WTC11 (cell line): Measurements from ENCODE around the gene KRTAP10-4. TPM values are rescaled to one million over a fixed set of nuclear protein-coding genes. Genes with fewer than 3 reads are reported as not detected.

ENCODE experiments used
- ATAC-seq: fragments of 200-7000 bp; cut with Tn5 transposase; 2 replicates; pipeline ENCODE4 v1.10.0; 2021; ENCODE audit warnings: mild to moderate bottlenecking, moderate library complexity
- CTCF ChIA-PET: fragments of 300-600 bp; sonication (Branson Sonifier 250); formaldehyde crosslinking; loops from one replicate; lab custom pipeline; 2021; ENCODE audit warnings: antibody characterized with exemption; lab: Charles Lee
- POLR2A ChIA-PET: fragments of 350-600 bp; sonication (Branson Sonifier 250); formaldehyde crosslinking; loops from one replicate; lab custom pipeline; 2021; ENCODE audit warnings: antibody characterized with exemption; lab: Charles Lee
- DNase-seq: peaks from one replicate; pipeline ENCODE4 v3.0.0; 2021; ENCODE audit warnings: low spot score
- H3K27ac Mint-ChIP-seq: 2 replicates; pipeline ENCODE4 v1.8.0; 2021; ENCODE audit warnings: mixed read lengths
- H3K27me3 Mint-ChIP-seq: 2 replicates; pipeline ENCODE4 v1.8.0; 2021; ENCODE audit warnings: low read depth, mild to moderate bottlenecking, moderate library complexity, mixed read lengths
- H3K36me3 Mint-ChIP-seq: 2 replicates; pipeline ENCODE4 v1.8.0; 2021; ENCODE audit warnings: mixed read lengths
- H3K4me1 Mint-ChIP-seq: 2 replicates; pipeline ENCODE4 v1.8.0; 2022; ENCODE audit warnings: mixed read lengths
- H3K4me3 Mint-ChIP-seq: 2 replicates; pipeline ENCODE4 v1.8.0; 2021; ENCODE audit warnings: mild to moderate bottlenecking, moderate library complexity, mixed read lengths
- H3K9me3 Mint-ChIP-seq: 2 replicates; pipeline ENCODE4 v1.8.0; 2021; ENCODE audit warnings: mixed read lengths
- ATF1 ChIP-seq: sonication (generic); formaldehyde crosslinking; IDR thresholded peaks from 2 replicates; pipeline ENCODE4 v1.8.1; 2023; ENCODE audit warnings: mild to moderate bottlenecking, moderate library complexity, missing genetic modification reagents
- CBFB ChIP-seq: sonication (generic); formaldehyde crosslinking; IDR thresholded peaks from 2 replicates; pipeline ENCODE4 v1.8.1; 2022; ENCODE audit warnings: mild to moderate bottlenecking, low read depth, missing genetic modification reagents
- CREM ChIP-seq: sonication (generic); formaldehyde crosslinking; IDR thresholded peaks from 2 replicates; pipeline ENCODE4 v1.8.1; 2022; ENCODE audit warnings: mild to moderate bottlenecking, missing genetic modification reagents, moderate library complexity
- ESRRA ChIP-seq: sonication (generic); formaldehyde crosslinking; IDR thresholded peaks from 2 replicates; pipeline ENCODE4 v1.8.1; 2022; ENCODE audit warnings: mild to moderate bottlenecking, missing genetic modification reagents, borderline replicate concordance
- FOXP4 ChIP-seq: sonication (generic); formaldehyde crosslinking; IDR thresholded peaks from 2 replicates; pipeline ENCODE4 v1.8.0; 2022; ENCODE audit warnings: mild to moderate bottlenecking, missing genetic modification reagents
- GTF2I ChIP-seq: fragments of 250-450 bp; sonication (Bioruptor Pico); conservative IDR thresholded peaks from 2 replicates; pipeline ENCODE4 v1.4.0; 2021; ENCODE audit warnings: mild to moderate bottlenecking
- IRF1 ChIP-seq: sonication (generic); formaldehyde crosslinking; IDR thresholded peaks from 2 replicates; pipeline ENCODE4 v1.8.0; 2023; ENCODE audit warnings: missing genetic modification reagents
- OVOL2 ChIP-seq: fragments of 250-450 bp; sonication (Bioruptor Pico); IDR thresholded peaks from 2 replicates; pipeline ENCODE4 v1.9.0; 2021; ENCODE audit warnings: mild to moderate bottlenecking, borderline replicate concordance
- TCF7 ChIP-seq: sonication (generic); formaldehyde crosslinking; IDR thresholded peaks from 2 replicates; pipeline ENCODE4 v1.8.0; 2022; ENCODE audit warnings: mild to moderate bottlenecking, low read depth, missing genetic modification reagents, moderate library complexity
- TEAD1 ChIP-seq: sonication (generic); formaldehyde crosslinking; IDR thresholded peaks from 2 replicates; pipeline ENCODE4 v1.8.0; 2022; ENCODE audit warnings: mild to moderate bottlenecking, missing genetic modification reagents
- USF1 ChIP-seq: sonication (generic); formaldehyde crosslinking; IDR thresholded peaks from 2 replicates; pipeline ENCODE4 v1.8.0; 2022; ENCODE audit warnings: mild to moderate bottlenecking, missing genetic modification reagents
- ZBTB21 ChIP-seq: sonication (generic); formaldehyde crosslinking; IDR thresholded peaks from 2 replicates; pipeline ENCODE4 v1.8.1; 2023; ENCODE audit warnings: mild to moderate bottlenecking, missing genetic modification reagents, borderline replicate concordance
- ZMAT4 ChIP-seq: fragments of 250-450 bp; sonication (Bioruptor Pico); IDR thresholded peaks from 2 replicates; pipeline ENCODE4 v1.9.0; 2021; ENCODE audit warnings: mild to moderate bottlenecking
- ZNF317 ChIP-seq: sonication (generic); formaldehyde crosslinking; IDR thresholded peaks from 2 replicates; pipeline ENCODE4 v1.8.1; 2023; ENCODE audit warnings: low read depth, mild to moderate bottlenecking, moderate library complexity, missing genetic modification reagents, borderline replicate concordance
- total RNA-seq: library from RNA; stranded (reverse); gene quantifications from 3 replicates; pipeline ENCODE4 v1.2.3, GENCODE V29; 2021
- TF ChIP-seq, protein P1 (sequence below): sonication (generic); formaldehyde crosslinking; IDR thresholded peaks from 2 replicates; pipeline ENCODE4 v1.8.1; 2023; ENCODE audit warnings: mild to moderate bottlenecking, moderate library complexity, missing genetic modification reagents
- TF ChIP-seq, protein P2 (sequence below): sonication (generic); formaldehyde crosslinking; conservative IDR thresholded peaks from 2 replicates; pipeline ENCODE4 v1.8.1; 2022; ENCODE audit warnings: mild to moderate bottlenecking, missing genetic modification reagents

The KRTAP10-4 gene
- total RNA-seq, 1 experiment from 2014 or later = not detected

GRCh38 chr21:44574457-44575306, 1.2 kb downstream of the KRTAP10-4 start:
- ChIA-PET CTCF (interaction anchor here (0.7 to 2.1 kb wide), 6 partner anchors 64 to 219 kb away, joined by 3 to 8 read pairs (median 4); no protein-coding TSS in a partner anchor), POLR2A (no interaction called here)
- H3K27ac Mint-ChIP-seq = no peak overlapping the region
- no peak overlapping the region; the same call in 1 of the 2 replicates for H3K4me3 Mint-ChIP-seq
- H3K9me3 Mint-ChIP-seq = peaks cover 41% of the 10 kb centered on the region
- DNase-seq = no peak
- H3K4me1 Mint-ChIP-seq = peaks cover 11% of the 10 kb centered on the region
- peaks cover 32% of the 10 kb centered on the region for H3K36me3 Mint-ChIP-seq
- ATAC-seq = peak; percentile 60
- H3K27me3 Mint-ChIP-seq = peaks cover 6% of the 10 kb centered on the region
- TF ChIP-seq TEAD1 (CRISPR knock-in tag) (no peak), ZNF317 (CRISPR knock-in tag) (peak; percentile 82)
- TF ChIP-seq, protein P1, sequence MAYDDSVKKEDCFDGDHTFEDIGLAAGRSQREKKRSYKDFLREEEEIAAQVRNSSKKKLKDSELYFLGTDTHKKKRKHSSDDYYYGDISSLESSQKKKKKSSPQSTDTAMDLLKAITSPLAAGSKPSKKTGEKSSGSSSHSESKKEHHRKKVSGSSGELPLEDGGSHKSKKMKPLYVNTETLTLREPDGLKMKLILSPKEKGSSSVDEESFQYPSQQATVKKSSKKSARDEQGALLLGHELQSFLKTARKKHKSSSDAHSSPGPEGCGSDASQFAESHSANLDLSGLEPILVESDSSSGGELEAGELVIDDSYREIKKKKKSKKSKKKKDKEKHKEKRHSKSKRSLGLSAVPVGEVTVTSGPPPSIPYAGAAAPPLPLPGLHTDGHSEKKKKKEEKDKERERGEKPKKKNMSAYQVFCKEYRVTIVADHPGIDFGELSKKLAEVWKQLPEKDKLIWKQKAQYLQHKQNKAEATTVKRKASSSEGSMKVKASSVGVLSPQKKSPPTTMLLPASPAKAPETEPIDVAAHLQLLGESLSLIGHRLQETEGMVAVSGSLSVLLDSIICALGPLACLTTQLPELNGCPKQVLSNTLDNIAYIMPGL (CRISPR knock-in tag) = no peak
- TF ChIP-seq, all 79 proteins: peak for 1

DNA sequence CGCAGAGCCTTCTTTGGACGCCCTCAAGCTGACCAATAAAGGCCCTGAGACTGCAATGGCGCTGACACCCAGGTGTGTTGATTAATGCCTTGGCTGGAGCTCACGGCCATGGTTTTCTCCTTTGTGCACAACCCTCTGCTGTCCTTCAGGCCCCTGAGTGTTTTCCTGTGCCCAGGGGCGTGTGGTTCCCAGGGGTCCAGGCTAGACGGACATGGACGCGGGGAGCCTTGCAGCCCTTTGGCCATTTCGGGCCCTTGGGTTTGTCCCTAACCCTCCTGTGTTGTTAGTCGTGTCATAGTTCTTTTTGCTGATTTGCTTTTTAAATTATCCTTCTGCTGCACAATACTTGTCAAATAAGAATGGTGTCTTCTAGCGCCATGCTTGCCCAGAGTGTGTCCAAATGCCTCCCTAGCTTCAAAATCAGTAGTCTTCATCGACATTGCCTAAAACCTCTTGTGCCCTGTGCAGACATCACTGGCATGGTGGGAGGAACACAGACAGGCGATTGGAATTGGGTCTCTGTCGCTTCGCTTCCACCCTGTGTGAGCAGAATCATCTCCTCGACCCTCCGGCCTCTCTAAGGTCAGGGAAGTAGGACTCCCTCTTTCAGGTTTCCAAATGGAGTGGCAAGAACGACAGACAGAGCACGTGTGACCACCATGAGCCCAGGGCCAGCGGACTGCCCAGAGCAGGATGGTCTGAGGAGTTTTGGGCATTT, 1.9 kb downstream of the KRTAP10-4 start:
- Mint-ChIP-seq H3K27ac (0 out of 2 replicates have a peak overlapping the region, but pooled peaks have one; percentile 11), H3K9me3 (peaks cover 37% of the 10 kb centered on the region), H3K4me3 (no peak overlapping the region), H3K27me3 (peaks cover 6% of the 10 kb centered on the region), H3K4me1 (peaks cover 16% of the 10 kb centered on the region), H3K36me3 (peaks cover 29% of the 10 kb centered on the region)
- DNase-seq = no peak
- TF ChIP-seq ZBTB21 = no peak
- TF ChIP-seq CBFB = no peak
- TF ChIP-seq TCF7 (CRISPR knock-in tag) = no peak
- TF ChIP-seq OVOL2 (CRISPR knock-in tag) = no peak
- no peak for TF ChIP-seq USF1
- TF ChIP-seq CREM (CRISPR knock-in tag) = no peak
- TF ChIP-seq ESRRA (CRISPR knock-in tag) = no peak
- ChIA-PET POLR2A (no interaction called here), CTCF (interaction anchor here (0.7 to 2.1 kb wide), 5 partner anchors 65 to 218 kb away, joined by 3 to 8 read pairs (median 5); no protein-coding TSS in a partner anchor)
- ATAC-seq = no peak

DNA sequence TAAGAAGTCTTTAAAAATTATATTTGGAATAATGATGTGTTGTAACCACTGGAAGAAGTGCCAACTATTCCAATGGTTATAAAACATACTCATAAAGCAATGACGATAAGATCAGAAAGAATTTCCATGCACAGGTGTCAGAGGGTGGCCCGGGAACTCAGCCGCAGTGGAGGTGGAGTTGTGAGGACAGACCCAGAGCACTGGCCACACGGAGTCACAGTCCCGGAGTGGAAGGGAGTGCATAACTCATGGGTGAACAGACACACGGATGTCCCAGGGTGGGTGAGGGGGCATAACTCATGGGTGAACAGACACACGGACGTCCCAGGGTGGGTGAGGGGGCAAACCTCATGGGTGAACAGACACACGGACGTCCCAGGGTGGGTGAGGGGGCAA, 2.5 kb downstream of the KRTAP10-4 start:
- Mint-ChIP-seq H3K27me3 (peaks cover 6% of the 10 kb centered on the region), H3K36me3 (peaks cover 25% of the 10 kb centered on the region), H3K9me3 (peaks cover 33% of the 10 kb centered on the region), H3K4me3 (no peak overlapping the region), H3K27ac (no peak overlapping the region), H3K4me1 (peaks cover 17% of the 10 kb centered on the region)
- POLR2A ChIA-PET = no interaction called here
- ATAC-seq = no peak
- TF ChIP-seq ZNF317 (CRISPR knock-in tag) (no peak), ATF1 (no peak), IRF1 (no peak), FOXP4 (no peak), GTF2I (CRISPR knock-in tag) (no peak), ZMAT4 (CRISPR knock-in tag) (no peak)
- TF ChIP-seq, protein P2, sequence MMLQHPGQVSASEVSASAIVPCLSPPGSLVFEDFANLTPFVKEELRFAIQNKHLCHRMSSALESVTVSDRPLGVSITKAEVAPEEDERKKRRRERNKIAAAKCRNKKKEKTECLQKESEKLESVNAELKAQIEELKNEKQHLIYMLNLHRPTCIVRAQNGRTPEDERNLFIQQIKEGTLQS (CRISPR knock-in tag) = no peak
- DNase-seq = no peak
- CTCF ChIA-PET = no interaction called here
